Stimulated activated naive CD8-positive, alpha-beta T cell treated with anti-CD3 and anti-CD28 coated beads, Interleukin-15, amount 100 ng/mL, for 72 hours (primary cell): ENCODE results near the gene NUDCD2.

Experiments used
- ATAC-seq: fragments of 150-1000 bp; cut with Tn5 transposase; 2 replicates; pipeline ENCODE4 v1.10.0; 2021; ENCODE audit warnings: mild to moderate bottlenecking, moderate library complexity
- DNase-seq, 2 donors: peaks; one replicate each; pipeline ENCODE4 v3.0.0; 2021 to 2022
- H3K27ac Mint-ChIP-seq, 2 donors: one replicate each; pipeline ENCODE4 v1.8.0; 2022; ENCODE audit warnings: mild to moderate bottlenecking in 2 of 2, mixed read lengths in 2 of 2, moderate library complexity in 2 of 2
- H3K27me3 Mint-ChIP-seq: one replicate; pipeline ENCODE4 v1.8.0; 2022; ENCODE audit warnings: mixed read lengths
- H3K4me1 Mint-ChIP-seq: one replicate; pipeline ENCODE4 v1.8.0; 2022; ENCODE audit warnings: mild to moderate bottlenecking, mixed read lengths
- H3K4me3 Mint-ChIP-seq, 2 donors: one replicate each; pipeline ENCODE4 v1.8.0; 2022; ENCODE audit warnings: mild to moderate bottlenecking in 2 of 2, mixed read lengths in 2 of 2, moderate library complexity in 1 of 2
- H3K9me3 Mint-ChIP-seq, 2 donors: one replicate each; pipeline ENCODE4 v1.8.0; 2022; ENCODE audit warnings: mixed read lengths in 2 of 2

The NUDCD2 gene

GRCh38 chr5:163459819-163460561, at the start of gene NUDCD2:
Gene NUDCD2 (minus strand): TSS chr5:163460102. CDS start chr5:163460050, 52 bp downstream.
- Mint-ChIP-seq H3K4me3 (peak within 1 kb of the TSS; percentile 96 to 97), H3K4me1 (peaks cover 39% of the 10 kb centered on the region), H3K9me3 (no peaks in the 10 kb centered on the region), H3K27me3 (no peaks in the 10 kb centered on the region), H3K27ac (peak within 1 kb of the TSS; percentile 99 to 100)
- DNase-seq (peak; percentile 93 to 94), ATAC-seq (peak; percentile 89)

DNA sequence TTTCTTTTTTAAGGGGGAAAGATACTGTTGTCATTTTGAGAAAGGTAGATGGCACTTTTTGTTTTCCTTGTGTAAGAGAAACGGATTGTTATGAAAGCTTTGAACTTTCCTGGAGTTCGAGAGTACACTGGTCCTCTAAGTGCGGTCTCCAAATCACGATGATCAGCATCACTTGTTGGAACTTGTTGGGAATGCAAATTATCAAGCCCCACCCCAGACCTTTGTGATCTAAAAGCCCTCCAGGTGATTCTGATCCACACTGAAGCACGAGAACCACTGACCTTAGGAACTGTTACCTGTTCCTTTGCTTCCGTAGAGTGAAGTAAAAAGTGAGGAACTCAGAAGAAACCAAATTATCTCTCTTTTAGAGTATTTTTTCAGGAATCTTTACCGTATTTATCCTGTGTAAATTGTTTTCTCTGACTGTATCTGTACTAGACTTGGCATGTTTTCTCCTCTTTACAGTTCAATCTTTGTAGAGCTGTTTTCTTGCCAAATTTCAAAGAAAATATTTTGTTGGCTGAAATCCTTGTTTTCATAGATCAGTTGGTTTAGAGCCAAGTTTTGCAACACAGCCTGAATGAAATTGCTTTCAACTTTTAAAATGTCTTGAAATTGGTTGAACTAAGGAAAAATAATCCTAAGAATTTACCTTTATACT, 49.5 kb upstream of the NUDCD2 start:
- Mint-ChIP-seq H3K27me3 (no peaks in the 10 kb centered on the region), H3K27ac (peak overlapping the region; percentile 63 to 84), H3K4me1 (peaks cover 36% of the 10 kb centered on the region), H3K4me3 (peak overlapping the region; percentile 83 to 95), H3K9me3 (no peaks in the 10 kb centered on the region)
- ATAC-seq (no peak), DNase-seq (no peak)

- Mint-ChIP-seq H3K27ac (peak overlapping the region; percentile 83 to 96), H3K4me3 (peak overlapping the region; percentile 83 to 95), H3K9me3 (no peaks in the 10 kb centered on the region), H3K4me1 (peaks cover 36% of the 10 kb centered on the region), H3K27me3 (no peaks in the 10 kb centered on the region)
- DNase-seq (no peak), ATAC-seq (no peak)
Measured at GRCh38 chr5:163508753-163509152, 48.9 kb upstream of the NUDCD2 start.

GRCh38 chr5:163506726-163507125, 46.8 kb upstream of the NUDCD2 start:
- H3K4me1 Mint-ChIP-seq = peaks cover 32% of the 10 kb centered on the region
- H3K27me3 Mint-ChIP-seq = no peaks in the 10 kb centered on the region
- peak in 1 of 2 donors; percentile 15 for DNase-seq
- peak; percentile 20 for ATAC-seq
- H3K9me3 Mint-ChIP-seq = no peaks in the 10 kb centered on the region
- H3K27ac Mint-ChIP-seq = peak overlapping the region; percentile 98
- H3K4me3 Mint-ChIP-seq = peak overlapping the region; percentile 91 to 95

DNA sequence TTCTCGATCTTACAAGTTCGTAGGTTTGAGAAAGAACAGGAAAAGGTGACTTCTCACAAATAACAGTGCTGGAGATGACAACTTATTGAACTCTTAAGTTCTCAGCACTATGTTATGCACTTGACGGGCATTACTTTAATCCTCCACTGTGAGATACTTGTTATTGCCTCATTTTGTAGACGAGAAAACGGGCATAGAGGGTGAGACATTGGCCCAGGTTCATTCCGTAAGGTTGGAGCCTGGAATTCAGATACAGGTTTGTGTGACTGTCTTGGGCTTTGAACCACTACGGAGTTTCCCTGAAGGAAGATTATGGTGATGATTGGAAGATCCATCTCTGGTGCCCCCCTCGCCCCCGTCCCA, 46.2 kb upstream of the NUDCD2 start:
- H3K27ac Mint-ChIP-seq = peak overlapping the region; percentile 98
- no peaks in the 10 kb centered on the region for H3K27me3 Mint-ChIP-seq
- no peaks in the 10 kb centered on the region for H3K9me3 Mint-ChIP-seq
- DNase-seq = peak in 1 of 2 donors; percentile 24
- H3K4me3 Mint-ChIP-seq = peak overlapping the region; percentile 91 to 95
- ATAC-seq = peak; percentile 58
- H3K4me1 Mint-ChIP-seq = peaks cover 31% of the 10 kb centered on the region

GRCh38 chr5:163505368-163506094, 45.6 kb upstream of the NUDCD2 start, which contains the start of gene MAT2B:
Gene MAT2B (plus strand): TSS chr5:163505619. CDS start chr5:163505687, 68 bp downstream.
- Mint-ChIP-seq H3K27me3 (no peaks in the 10 kb centered on the region), H3K27ac (peak within 1 kb of the TSS; percentile 98), H3K4me1 (peaks cover 26% of the 10 kb centered on the region), H3K9me3 (no peaks in the 10 kb centered on the region), H3K4me3 (peak within 1 kb of the TSS; percentile 91 to 95)
- DNase-seq (peak; percentile 95 to 97), ATAC-seq (peak; percentile 92)

DNA sequence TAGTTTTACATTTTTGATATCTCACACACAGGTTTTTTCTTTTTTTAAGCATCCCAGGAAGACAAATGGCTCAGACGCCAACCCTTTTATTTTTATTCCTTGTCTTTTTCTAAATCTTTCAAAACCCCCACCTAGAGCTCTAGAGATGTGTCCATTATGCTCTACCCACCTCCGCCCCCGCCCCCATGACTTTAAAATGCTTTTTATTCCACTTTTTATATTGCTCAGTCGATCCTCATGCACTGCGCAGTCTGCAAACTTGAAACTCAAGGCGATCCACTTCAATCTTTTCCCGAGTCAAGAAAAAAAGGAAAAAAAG, 45.1 kb upstream of the NUDCD2 start:
- H3K4me1 Mint-ChIP-seq = peaks cover 24% of the 10 kb centered on the region
- no peak for DNase-seq

GRCh38 chr5:163504079-163504931, 44.4 kb upstream of the NUDCD2 start:
- Mint-ChIP-seq H3K9me3 (no peaks in the 10 kb centered on the region), H3K27me3 (no peaks in the 10 kb centered on the region), H3K4me3 (peak overlapping the region; percentile 91 to 95), H3K27ac (peak overlapping the region; percentile 98), H3K4me1 (peaks cover 24% of the 10 kb centered on the region)
- DNase-seq (peak; percentile 21 to 38), ATAC-seq (no peak)

More for the DNA sequence above, 45.1 kb upstream of the NUDCD2 start:
- H3K27ac Mint-ChIP-seq = peak overlapping the region; percentile 98
- ATAC-seq = peak; percentile 5
- no peaks in the 10 kb centered on the region for H3K27me3 Mint-ChIP-seq
- peak overlapping the region; percentile 91 to 95 for H3K4me3 Mint-ChIP-seq
- no peaks in the 10 kb centered on the region for H3K9me3 Mint-ChIP-seq

GRCh38 chr5:163503106-163504078, 43.5 kb upstream of the NUDCD2 start:
- peaks cover 18% of the 10 kb centered on the region for H3K4me1 Mint-ChIP-seq
- DNase-seq (peak; percentile 13 to 33), ATAC-seq (no peak)
- peak overlapping the region; percentile 98 for H3K27ac Mint-ChIP-seq
- H3K4me3 Mint-ChIP-seq = peak overlapping the region; percentile 91 to 95
- no peaks in the 10 kb centered on the region for H3K27me3 Mint-ChIP-seq
- no peaks in the 10 kb centered on the region for H3K9me3 Mint-ChIP-seq

GRCh38 chr5:163502521-163502920, 42.6 kb upstream of the NUDCD2 start:
- ATAC-seq (no peak), DNase-seq (no peak)
- H3K27ac Mint-ChIP-seq = peak overlapping the region in 1 of 2 donors; percentile 98
- no peaks in the 10 kb centered on the region for H3K9me3 Mint-ChIP-seq
- H3K4me1 Mint-ChIP-seq = peaks cover 10% of the 10 kb centered on the region
- peak overlapping the region; percentile 85 to 95 for H3K4me3 Mint-ChIP-seq
- no peaks in the 10 kb centered on the region for H3K27me3 Mint-ChIP-seq

DNA sequence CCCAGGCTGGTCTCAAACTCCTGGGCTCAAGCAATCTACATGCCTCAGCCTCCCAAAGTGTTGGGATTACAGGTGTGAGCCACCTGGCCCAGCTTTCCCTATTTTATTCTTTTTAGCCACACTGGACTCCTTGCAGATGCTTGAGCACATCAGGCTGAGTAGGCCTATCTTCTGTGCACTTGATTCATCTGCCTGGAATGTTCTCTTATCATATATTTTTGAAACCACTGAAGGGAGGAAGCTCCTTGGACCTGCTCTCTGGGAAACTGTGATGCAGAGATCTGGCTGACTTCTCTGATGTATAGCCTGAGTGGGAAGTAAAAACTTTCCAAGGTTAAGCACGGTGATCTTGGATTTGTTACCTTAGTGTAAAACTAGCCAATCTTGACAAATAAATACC, 39.0 kb upstream of the NUDCD2 start:
- H3K27ac Mint-ChIP-seq = no peak overlapping the region
- DNase-seq (no peak), ATAC-seq (no peak)
- no peak overlapping the region for H3K4me3 Mint-ChIP-seq
- H3K9me3 Mint-ChIP-seq = peaks cover 0 to 4% of the 10 kb centered on the region in 2 donors
- H3K4me1 Mint-ChIP-seq = peaks cover 8% of the 10 kb centered on the region
- no peaks in the 10 kb centered on the region for H3K27me3 Mint-ChIP-seq

DNA sequence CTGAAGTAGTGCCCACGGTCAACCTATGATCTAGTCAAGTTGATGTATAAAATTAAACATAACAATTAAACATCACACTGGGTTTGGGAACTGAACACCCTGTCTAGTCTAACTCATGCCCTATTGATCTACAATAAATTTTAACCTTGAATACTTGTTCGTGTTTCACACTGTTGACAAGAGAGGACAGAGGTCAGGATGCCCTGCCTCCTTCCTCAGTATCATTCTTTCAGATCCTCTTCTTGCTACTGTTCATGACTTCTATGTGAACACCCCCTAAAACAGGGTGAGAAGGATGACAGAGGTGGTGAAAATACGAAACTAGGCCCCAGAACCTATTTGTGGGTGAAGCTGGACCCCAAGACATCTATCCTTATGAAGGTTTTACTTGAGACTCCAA, 37.4 kb upstream of the NUDCD2 start:
- H3K27me3 Mint-ChIP-seq = no peaks in the 10 kb centered on the region
- H3K9me3 Mint-ChIP-seq = peaks cover 0 to 4% of the 10 kb centered on the region in 2 donors
- no peak overlapping the region for H3K4me3 Mint-ChIP-seq
- ATAC-seq (no peak), DNase-seq (no peak)
- no peaks in the 10 kb centered on the region for H3K4me1 Mint-ChIP-seq
- H3K27ac Mint-ChIP-seq = no peak overlapping the region

DNA sequence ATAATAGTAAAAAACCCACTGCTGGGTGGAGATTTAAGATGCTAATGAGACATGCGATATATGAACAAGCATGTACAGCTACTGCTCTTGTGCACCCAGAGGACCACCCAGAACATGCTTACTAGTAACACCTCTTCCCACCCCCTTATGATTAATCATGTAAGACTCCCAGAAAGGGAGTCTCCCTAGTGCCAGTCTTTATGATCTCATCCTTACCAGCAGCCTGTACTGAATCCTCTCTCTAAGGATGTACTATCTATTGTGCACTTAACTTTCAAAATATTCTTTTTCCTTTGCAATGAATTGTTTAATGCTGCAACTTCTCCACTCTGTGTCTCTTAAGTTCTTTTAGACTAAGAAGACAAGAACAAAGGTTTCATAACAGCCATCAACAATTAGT, 36.4 kb upstream of the NUDCD2 start:
- Mint-ChIP-seq H3K9me3 (peaks cover 0 to 4% of the 10 kb centered on the region in 2 donors), H3K27me3 (no peaks in the 10 kb centered on the region), H3K27ac (no peak overlapping the region), H3K4me1 (no peaks in the 10 kb centered on the region), H3K4me3 (no peak overlapping the region)
- ATAC-seq = no peak
- no peak for DNase-seq

DNA sequence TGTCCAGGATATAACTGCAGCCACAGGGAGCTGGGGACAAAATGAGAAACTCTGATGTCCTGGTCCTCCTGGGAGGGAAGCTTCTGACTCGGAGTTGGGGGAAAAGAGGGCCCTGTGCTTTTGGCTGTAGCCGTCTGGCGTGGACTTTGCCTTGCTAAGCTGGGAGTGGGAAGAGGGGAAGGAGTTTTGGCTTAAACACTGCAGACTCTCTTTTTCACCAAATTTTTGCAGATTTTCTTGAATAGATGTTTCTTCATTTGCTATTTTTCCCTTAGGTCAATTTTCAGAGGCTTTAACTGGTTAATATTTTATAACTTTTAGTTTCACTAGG, 29.8 kb upstream of the NUDCD2 start:
- DNase-seq (no peak), ATAC-seq (no peak)
- H3K9me3 Mint-ChIP-seq = no peaks in the 10 kb centered on the region
- H3K4me3 Mint-ChIP-seq = no peak overlapping the region
- H3K27me3 Mint-ChIP-seq = no peaks in the 10 kb centered on the region
- no peak overlapping the region for H3K27ac Mint-ChIP-seq
- no peaks in the 10 kb centered on the region for H3K4me1 Mint-ChIP-seq
